T-cell (primary cell): Measurements from ENCODE around the gene CEP120. TPM values are rescaled to one million over a fixed set of nuclear protein-coding genes. Genes with fewer than 3 reads are reported as not detected.

Source experiments
- ATAC-seq, 4 experiments: fragments of 200-7000 bp in 3 of 4; fragments of 150-1000 bp in 1 of 4; cut with Tn5 transposase; replicated peaks in 1 of 4; 1 replicate in 3 of 4; 2 replicates in 1 of 4; pipeline ENCODE4 v1.10.0; 2021; ENCODE audit warnings: moderate library complexity in 3 of 4, mild to moderate bottlenecking in 2 of 4, moderate number of reproducible peaks in 1 of 4
- CTCF ChIA-PET, 2 donors: fragments of 300-600 bp; sonication (Branson Sonifier 250); formaldehyde crosslinking; loops; one replicate each; lab custom pipeline; 2022; ENCODE audit warnings: antibody characterized with exemption in 2 of 2; lab: Charles Lee
- POLR2A ChIA-PET, 2 donors: fragments of 300-600 bp; sonication (Branson Sonifier 250); formaldehyde crosslinking; loops; one replicate each; lab custom pipeline; 2022; ENCODE audit warnings: antibody characterized with exemption in 2 of 2; lab: Charles Lee
- DNase-seq, 35 experiments: peaks; one replicate each; pipeline versions ENCODE4 v3.0.0 to v3.0.0-alpha.2; 2013 to 2023
- H3K27ac ChIP-seq: one replicate; pipeline ENCODE4 v1.5.1; 2013; ENCODE audit warnings: low read length
- H3K27me3 ChIP-seq, 2 experiments: replicated peaks in 1 of 2; 1 replicate in 1 of 2; 2 replicates in 1 of 2; pipeline versions ENCODE4 v1.6.1 to v1.7.0; 2013; ENCODE audit warnings: low read length in 1 of 2, mixed read lengths in 1 of 2; ENCODE audit not compliant: control insufficient read depth in 2 of 2, insufficient read depth in 2 of 2; ENCODE audit errors: extremely low read depth in 1 of 2
- H3K36me3 ChIP-seq, 2 donors: 1 replicate in 1 of 2; 2 replicates in 1 of 2; pipeline versions ENCODE4 v1.6.1 to v1.7.0; 2013; ENCODE audit warnings: low read length in 1 of 2; ENCODE audit not compliant: control insufficient read depth in 2 of 2, insufficient read depth in 1 of 2; ENCODE audit errors: extremely low read depth in 1 of 2
- H3K4me1 ChIP-seq, 2 experiments: 1 replicate in 1 of 2; 2 replicates in 1 of 2; pipeline versions ENCODE4 v1.6.1 to v1.7.0; 2013; ENCODE audit warnings: low read length in 2 of 2, mixed read lengths in 1 of 2; ENCODE audit not compliant: insufficient read depth in 2 of 2, control insufficient read depth in 1 of 2; ENCODE audit errors: extremely low read depth in 1 of 2
- H3K4me3 ChIP-seq, 2 donors: 1 replicate in 1 of 2; 2 replicates in 1 of 2; pipeline versions ENCODE4 v1.5.1 to v1.7.0; 2013; ENCODE audit warnings: mild to moderate bottlenecking in 2 of 2, low read length in 1 of 2, moderate library complexity in 1 of 2; ENCODE audit not compliant: control insufficient read depth in 1 of 2; ENCODE audit errors: extremely low read depth in 1 of 2
- H3K9me3 ChIP-seq: 2 replicates; pipeline ENCODE4 v1.7.0; 2013
- H3K27ac Mint-ChIP-seq, 2 donors: one replicate each; pipeline ENCODE4 v1.8.0; 2020 to 2021; ENCODE audit warnings: mild to moderate bottlenecking in 2 of 2, mixed read lengths in 2 of 2
- H3K27me3 Mint-ChIP-seq, 2 donors: one replicate each; pipeline ENCODE4 v1.8.0; 2021 to 2022; ENCODE audit warnings: mixed read lengths in 2 of 2
- H3K36me3 Mint-ChIP-seq: one replicate; pipeline ENCODE4 v1.8.0; 2021; ENCODE audit warnings: mixed read lengths
- H3K4me1 Mint-ChIP-seq, 3 donors: one replicate each; pipeline ENCODE4 v1.8.0; 2020 to 2022; ENCODE audit warnings: mixed read lengths in 3 of 3, mild to moderate bottlenecking in 1 of 3
- H3K4me3 Mint-ChIP-seq, 3 donors: one replicate each; pipeline ENCODE4 v1.8.0; 2020 to 2022; ENCODE audit warnings: mild to moderate bottlenecking in 3 of 3, mixed read lengths in 3 of 3, moderate library complexity in 3 of 3
- H3K9me3 Mint-ChIP-seq, 3 donors: one replicate each; pipeline ENCODE4 v1.8.0; 2020 to 2022; ENCODE audit warnings: mixed read lengths in 3 of 3
- WGBS: methylation state at CpG from one replicate; pipeline ENCODE4 v1.1.5; 2013; ENCODE audit warnings: missing lambda C conversion rate; ENCODE audit not compliant: insufficient coverage; 5-methylcytosine and 5-hydroxymethylcytosine counted together
- total RNA-seq, 35 experiments: library from RNA in 6 of 35; stranded (reverse) in 6 of 35; fragments of 120-200 nt in 1 of 35; gene quantifications; one replicate each; pipeline versions ENCODE4 v1.2.1 to v1.2.4 and lab custom pipeline; 2013 to 2026

Gene CEP120
- total RNA-seq, 5 donors from 2014 or later (not counting 1 experiment from before 2014, with no cell fraction given) = 48.3 to 71.1 (median 62.8) TPM

DNA sequence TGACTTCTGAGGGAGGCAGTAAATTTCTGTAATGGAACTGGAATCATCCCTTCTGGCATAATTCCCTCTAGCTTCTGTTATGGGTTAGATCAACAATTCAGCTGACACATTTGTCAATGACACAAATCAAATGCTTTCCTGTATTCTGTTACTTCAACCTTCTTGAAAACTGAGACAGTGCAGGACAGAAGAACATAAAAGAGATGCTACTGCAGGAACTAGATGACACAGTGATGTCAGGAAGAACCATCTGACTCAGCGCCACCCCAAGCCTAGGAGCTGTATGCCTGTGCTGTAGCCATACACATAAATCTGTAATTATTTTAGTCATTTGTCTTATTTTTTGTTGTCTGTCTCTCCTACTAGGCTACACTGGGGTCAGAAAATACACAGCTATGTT, 18.2 kb upstream of the CEP120 start:
- Histone ChIP-seq H3K4me3 (no peak overlapping the region), H3K9me3 (no peaks in the 10 kb centered on the region), H3K27me3 (no peaks in the 10 kb centered on the region), H3K27ac (no peak overlapping the region), H3K4me1 (no peaks in the 10 kb centered on the region), H3K36me3 (no peaks in the 10 kb centered on the region)
- H3K36me3 Mint-ChIP-seq = no peaks in the 10 kb centered on the region
- H3K27me3 Mint-ChIP-seq = no peaks in the 10 kb centered on the region
- H3K9me3 Mint-ChIP-seq = no peaks in the 10 kb centered on the region
- H3K4me1 Mint-ChIP-seq = peaks cover 0 to 5% (median 0%) of the 10 kb centered on the region in 3 donors
- no peak overlapping the region for H3K4me3 Mint-ChIP-seq
- POLR2A ChIA-PET = interaction anchor here in 1 of 2 donors (1.1 kb wide), 1 partner anchor 18 kb away, joined by 4 read pairs; the partner anchor contains the start of gene CEP120
- CTCF ChIA-PET = interaction anchor here in 1 of 2 donors (1.0 kb wide), 1 partner anchor 18 kb away, joined by 8 read pairs; the partner anchor contains the start of gene CEP120
- H3K27ac Mint-ChIP-seq = no peak overlapping the region
- peak in 1 of 4 experiments; percentile 40 for ATAC-seq
- DNase-seq = no peak
- whole genome bisulfite sequencing = 40% methylated on average over 1 of the region's 1 CpG

DNA sequence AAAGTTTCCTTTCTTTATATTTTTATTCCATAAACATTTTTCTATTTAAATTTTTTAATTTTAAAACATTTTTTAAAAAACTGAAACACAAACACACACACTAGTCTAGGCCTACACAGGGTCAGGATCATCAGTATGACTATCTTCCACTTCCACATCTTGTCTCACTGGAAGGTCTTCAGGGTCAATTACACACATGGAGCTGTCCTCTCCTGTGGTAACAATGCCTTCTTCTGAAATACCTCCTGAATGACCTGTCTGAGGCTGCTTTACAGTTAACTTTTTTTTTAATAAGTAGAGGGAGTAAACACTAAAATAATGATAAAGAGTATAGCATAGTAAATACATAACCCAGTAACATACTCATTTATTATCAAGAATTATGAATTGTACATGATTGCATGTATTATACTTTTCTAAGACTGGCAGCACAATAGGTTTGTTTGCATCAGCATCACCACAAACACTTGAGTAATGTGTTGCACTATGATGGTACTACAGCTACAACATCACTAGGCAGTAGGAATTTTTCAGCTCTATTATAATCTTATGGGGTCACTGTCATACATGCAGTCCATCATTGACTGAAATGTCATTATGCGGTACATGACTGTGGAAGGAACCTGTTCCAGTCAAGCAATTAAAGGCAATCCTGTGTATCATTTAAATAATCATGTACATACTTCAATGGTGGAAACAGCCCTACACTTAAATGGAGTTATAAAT, 17.4 kb upstream of the CEP120 start:
- no peaks in the 10 kb centered on the region for H3K9me3 ChIP-seq
- H3K4me3 ChIP-seq = no peak overlapping the region
- ChIA-PET POLR2A (interaction anchor here in 1 of 2 donors (0.6 to 1.4 kb wide), 2 partner anchors 17 to 34 kb away, joined by 3 to 8 read pairs; partner anchors contain the start of gene CEP120), CTCF (interaction anchor here in 1 of 2 donors (0.7 kb wide), 1 partner anchor 170 kb away, joined by 3 read pairs; no protein-coding TSS in a partner anchor)
- Mint-ChIP-seq H3K9me3 (no peaks in the 10 kb centered on the region), H3K27ac (no peak overlapping the region), H3K36me3 (no peaks in the 10 kb centered on the region), H3K4me1 (peaks cover 0 to 5% (median 0%) of the 10 kb centered on the region in 3 donors), H3K27me3 (no peaks in the 10 kb centered on the region), H3K4me3 (no peak overlapping the region)
- H3K36me3 ChIP-seq = no peaks in the 10 kb centered on the region
- no peak overlapping the region for H3K27ac ChIP-seq
- no peaks in the 10 kb centered on the region for H3K4me1 ChIP-seq
- no peak for DNase-seq
- WGBS = no CpG with 5 or more reads among the region's 1 CpG
- H3K27me3 ChIP-seq = no peaks in the 10 kb centered on the region
- ATAC-seq = no peak

DNA sequence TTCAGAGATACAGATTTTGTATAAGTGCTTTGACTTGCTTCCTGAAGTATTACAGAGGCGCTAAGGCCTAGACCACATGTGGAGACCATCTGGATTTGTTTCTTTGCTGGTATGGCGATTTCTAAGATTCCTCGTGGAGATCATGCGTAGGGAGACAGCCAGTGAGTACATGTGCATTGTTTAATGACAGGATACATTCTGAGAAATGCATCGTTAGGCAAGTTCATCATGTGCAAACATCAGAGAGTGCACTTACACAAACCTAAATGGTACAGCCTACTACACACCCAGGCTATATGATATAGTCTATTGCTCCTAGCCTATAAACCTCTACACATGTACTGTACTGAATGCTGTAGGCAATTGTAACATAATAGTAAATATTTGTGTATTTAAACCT, 16.5 kb upstream of the CEP120 start:
- H3K4me3 Mint-ChIP-seq = no peak overlapping the region
- POLR2A ChIA-PET = interaction anchor here in 1 of 2 donors (0.6 to 1.4 kb wide), 2 partner anchors 16 to 33 kb away, joined by 3 to 8 read pairs; partner anchors contain the start of gene CEP120
- H3K4me1 Mint-ChIP-seq = peaks cover 0 to 5% (median 0%) of the 10 kb centered on the region in 3 donors
- H3K4me1 ChIP-seq = no peaks in the 10 kb centered on the region
- WGBS = 97% methylated on average over 4 of the region's 5 CpGs
- H3K4me3 ChIP-seq = no peak overlapping the region
- ATAC-seq = no peak
- H3K27ac ChIP-seq = no peak overlapping the region
- H3K9me3 Mint-ChIP-seq = no peaks in the 10 kb centered on the region
- H3K36me3 ChIP-seq = no peaks in the 10 kb centered on the region
- H3K27me3 Mint-ChIP-seq = no peaks in the 10 kb centered on the region
- DNase-seq = no peak
- CTCF ChIA-PET = no interaction called here
- H3K36me3 Mint-ChIP-seq = no peaks in the 10 kb centered on the region
- H3K27me3 ChIP-seq = no peaks in the 10 kb centered on the region
- no peak overlapping the region for H3K27ac Mint-ChIP-seq
- no peaks in the 10 kb centered on the region for H3K9me3 ChIP-seq

DNA sequence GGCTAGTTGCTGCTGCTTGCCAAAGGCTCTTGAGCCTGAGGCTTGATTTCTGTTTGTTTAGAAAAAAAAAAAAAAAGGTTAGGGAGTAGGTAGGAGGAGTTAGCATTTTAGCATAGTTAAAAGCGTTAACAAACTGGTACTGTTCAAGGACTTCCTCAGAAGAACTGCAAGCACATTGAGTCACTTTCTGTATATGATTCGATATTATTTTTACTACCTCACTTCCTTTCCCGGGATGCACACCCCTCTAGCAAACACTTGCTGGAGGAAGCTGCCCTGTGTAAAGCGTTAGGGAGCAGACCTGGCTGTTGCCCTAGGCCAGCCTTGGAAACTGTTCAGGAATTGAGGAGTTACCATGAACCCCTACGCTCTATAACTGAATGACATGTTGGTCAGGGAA, 15.7 kb upstream of the CEP120 start:
- no peak overlapping the region for H3K4me3 ChIP-seq
- ATAC-seq (no peak), DNase-seq (no peak)
- Mint-ChIP-seq H3K36me3 (no peaks in the 10 kb centered on the region), H3K4me1 (peaks cover 0 to 5% (median 0%) of the 10 kb centered on the region in 3 donors), H3K4me3 (no peak overlapping the region), H3K27ac (peak overlapping the region in 1 of 2 donors; percentile 15), H3K9me3 (no peaks in the 10 kb centered on the region), H3K27me3 (no peaks in the 10 kb centered on the region)
- ChIA-PET POLR2A (no interaction called here), CTCF (no interaction called here)
- WGBS = no CpG with 5 or more reads among the region's 5 CpGs
- H3K27me3 ChIP-seq = no peaks in the 10 kb centered on the region
- no peaks in the 10 kb centered on the region for H3K9me3 ChIP-seq
- H3K4me1 ChIP-seq = no peaks in the 10 kb centered on the region
- H3K27ac ChIP-seq = no peak overlapping the region
- H3K36me3 ChIP-seq = no peaks in the 10 kb centered on the region

DNA sequence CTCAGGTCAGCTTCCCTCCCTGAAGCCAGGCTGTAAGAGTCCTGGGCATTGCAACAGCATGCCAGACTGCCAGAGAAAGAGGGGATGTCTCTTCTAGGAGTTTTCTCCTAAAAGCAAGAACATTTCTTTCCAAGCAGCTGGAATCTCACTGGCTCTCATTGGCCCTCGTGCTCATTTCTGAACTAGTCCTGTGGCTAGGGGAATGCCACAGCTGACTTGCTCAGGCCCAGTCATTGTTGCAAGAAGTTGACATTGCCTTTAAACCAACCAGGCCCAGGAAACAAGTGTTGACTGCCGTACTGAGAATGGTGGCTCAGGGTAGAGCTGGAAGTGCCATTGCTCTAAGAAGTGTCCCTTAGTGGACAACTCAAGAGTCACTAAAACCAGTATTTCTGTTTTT, 15.0 kb upstream of the CEP120 start:
- Mint-ChIP-seq H3K4me3 (no peak overlapping the region), H3K27me3 (peaks cover 0 to 2% of the 10 kb centered on the region in 2 donors), H3K9me3 (no peaks in the 10 kb centered on the region), H3K4me1 (peaks cover 0 to 5% (median 0%) of the 10 kb centered on the region in 3 donors), H3K36me3 (no peaks in the 10 kb centered on the region), H3K27ac (no peak overlapping the region)
- no peaks in the 10 kb centered on the region for H3K4me1 ChIP-seq
- H3K27me3 ChIP-seq = no peaks in the 10 kb centered on the region
- no CpG with 5 or more reads among the region's 2 CpGs for WGBS
- H3K9me3 ChIP-seq = no peaks in the 10 kb centered on the region
- no peak for ATAC-seq
- H3K27ac ChIP-seq = no peak overlapping the region
- no peak overlapping the region for H3K4me3 ChIP-seq
- ChIA-PET CTCF (no interaction called here), POLR2A (no interaction called here)
- no peaks in the 10 kb centered on the region for H3K36me3 ChIP-seq
- DNase-seq = no peak

DNA sequence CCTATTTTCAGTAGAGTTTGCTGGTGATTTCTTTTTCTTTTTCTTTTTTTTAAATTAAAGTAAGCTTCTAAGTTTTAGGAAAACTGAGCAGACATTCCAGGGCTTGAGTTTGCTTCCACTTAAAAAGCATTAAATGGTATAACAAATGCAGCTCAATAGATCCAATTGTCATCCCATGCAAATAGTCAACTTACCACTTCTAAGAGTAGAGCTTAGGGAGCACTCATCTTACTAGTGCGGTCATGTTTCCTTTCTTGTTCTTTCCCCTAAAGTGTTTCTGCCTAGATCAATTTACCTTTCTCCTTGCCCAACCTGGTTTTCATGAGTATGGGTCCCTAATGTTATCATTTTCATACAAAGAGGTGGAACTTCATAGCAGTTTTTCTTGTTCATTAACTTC, 13.0 kb upstream of the CEP120 start:
- POLR2A ChIA-PET = interaction anchor here in 1 of 2 donors (0.5 kb wide), 1 partner anchor 1253 kb away, joined by 5 read pairs; no protein-coding TSS in a partner anchor
- no peaks in the 10 kb centered on the region for H3K36me3 Mint-ChIP-seq
- CTCF ChIA-PET = interaction anchor here in 1 of 2 donors (1.0 kb wide), 1 partner anchor 13 kb away, joined by 3 read pairs; the partner anchor contains the start of gene CEP120
- H3K4me1 Mint-ChIP-seq = peaks cover 0 to 5% (median 0%) of the 10 kb centered on the region in 3 donors
- no peaks in the 10 kb centered on the region for H3K27me3 ChIP-seq
- H3K9me3 Mint-ChIP-seq = no peaks in the 10 kb centered on the region
- ATAC-seq = no peak
- H3K4me3 Mint-ChIP-seq = no peak overlapping the region
- no peak overlapping the region for H3K4me3 ChIP-seq
- peaks cover 0 to 2% of the 10 kb centered on the region in 2 donors for H3K27me3 Mint-ChIP-seq
- H3K27ac ChIP-seq = no peak overlapping the region
- no peaks in the 10 kb centered on the region for H3K9me3 ChIP-seq
- no peak for DNase-seq
- no peaks in the 10 kb centered on the region for H3K36me3 ChIP-seq
- H3K27ac Mint-ChIP-seq = no peak overlapping the region
- 100% methylated on average over 1 of the region's 1 CpG for WGBS
- no peaks in the 10 kb centered on the region for H3K4me1 ChIP-seq
